Peyer's patch (tissue), 4 donors: Measurements from ENCODE around the gene COL5A2.

Experiments used
- CTCF ChIP-seq, 6 experiments: fragments of 450-650 bp in 4 of 6; fragments of 200-600 bp in 2 of 6; sonication (generic) in 1 of 6; IDR thresholded peaks; one replicate each; pipeline ENCODE4 v1.5.1; 2017 to 2019; ENCODE audit warnings: antibody characterized with exemption in 6 of 6, mild to moderate bottlenecking in 3 of 6, moderate library complexity in 1 of 6
- POLR2A ChIP-seq, 2 donors: fragments of 450-650 bp; IDR thresholded peaks; one replicate each; pipeline ENCODE4 v1.5.1; 2017; ENCODE audit warnings: antibody characterized with exemption in 2 of 2, mild to moderate bottlenecking in 2 of 2, moderate library complexity in 2 of 2

- no peak for TF ChIP-seq CTCF (IDR thresholded peaks at IDR 0.05)
- no peak for TF ChIP-seq POLR2A (IDR thresholded peaks at IDR 0.05)
Measured at GRCh38 chr2:189022492-189022891, 157.1 kb downstream of the COL5A2 start.
